Measurements from ENCODE around the gene UNC79.

Gene UNC79

GRCh38 chr14:93736378-93737014, 305.8 kb downstream of the UNC79 start:
- TF ChIP-seq GABPA (IDR thresholded peaks at IDR 0.05; ENCODE audit: low read depth) = no peak
- no peak for TF ChIP-seq REST (IDR thresholded peaks at IDR 0.05; ENCODE audit: insufficient replicate concordance, low read depth)
- TF ChIP-seq CTCF (IDR thresholded peaks at IDR 0.05; ENCODE audit: insufficient read depth, low read length) = peak; percentile 7
- Histone ChIP-seq H3K27ac (replicated peaks) (no peak overlapping the region), H3K27me3 (ENCODE audit: insufficient read depth, poor library complexity, severe bottlenecking) (peaks cover 7% of the 10 kb centered on the region), H3K4me3 (replicated peaks; ENCODE audit: insufficient read depth, low read length) (no peak overlapping the region)
- no peak for DNase-seq (ENCODE audit: low read depth in 1 of 2, low spot score in 1 of 2)

GRCh38 chr14:93737634-93738033, 306.9 kb downstream of the UNC79 start:
- H3K27ac ChIP-seq (replicated peaks) = no peak overlapping the region
- no peak for DNase-seq (ENCODE audit: low read depth in 1 of 2, low spot score in 1 of 2)
- peaks cover 5% of the 10 kb centered on the region for H3K27me3 ChIP-seq (ENCODE audit: insufficient read depth, poor library complexity, severe bottlenecking)
- no peak overlapping the region for H3K4me3 ChIP-seq (replicated peaks; ENCODE audit: insufficient read depth, low read length)
- TF ChIP-seq CTCF (IDR thresholded peaks at IDR 0.05; ENCODE audit: insufficient read depth, low read length) = no peak
- no peak for TF ChIP-seq POLR2AphosphoS5 (IDR thresholded peaks at IDR 0.05; ENCODE audit: low read depth)
- TF ChIP-seq SPI1 (IDR thresholded peaks at IDR 0.05; ENCODE audit: borderline replicate concordance, low read depth) = no peak
- TF ChIP-seq REST (IDR thresholded peaks at IDR 0.05; ENCODE audit: insufficient replicate concordance, low read depth) = no peak
- TF ChIP-seq GABPA (IDR thresholded peaks at IDR 0.05; ENCODE audit: low read depth) = no peak

GRCh38 chr14:93741556-93742230, 311.0 kb downstream of the UNC79 start:
- DNase-seq (ENCODE audit: low read depth in 1 of 2, low spot score in 1 of 2) = no peak
- H3K27ac ChIP-seq (replicated peaks) = no peak overlapping the region
- peaks cover 3% of the 10 kb centered on the region for H3K27me3 ChIP-seq (ENCODE audit: insufficient read depth, poor library complexity, severe bottlenecking)
- TF ChIP-seq POLR2AphosphoS5 (IDR thresholded peaks at IDR 0.05; ENCODE audit: low read depth) = no peak
- TF ChIP-seq GABPA (IDR thresholded peaks at IDR 0.05; ENCODE audit: low read depth) = no peak
- H3K4me3 ChIP-seq (replicated peaks; ENCODE audit: insufficient read depth, low read length) = no peak overlapping the region

GRCh38 chr14:93742761-93743160, 312.0 kb downstream of the UNC79 start:
- H3K4me3 ChIP-seq (replicated peaks; ENCODE audit: insufficient read depth, low read length) = no peak overlapping the region
- no peak for TF ChIP-seq REST (IDR thresholded peaks at IDR 0.05; ENCODE audit: insufficient replicate concordance, low read depth)
- TF ChIP-seq CTCF (IDR thresholded peaks at IDR 0.05; ENCODE audit: insufficient read depth, low read length) = no peak
- TF ChIP-seq SPI1 (IDR thresholded peaks at IDR 0.05; ENCODE audit: borderline replicate concordance, low read depth) = no peak
- no peak for TF ChIP-seq POLR2AphosphoS5 (IDR thresholded peaks at IDR 0.05; ENCODE audit: low read depth)
- no peak for TF ChIP-seq GABPA (IDR thresholded peaks at IDR 0.05; ENCODE audit: low read depth)
- no peak for DNase-seq (ENCODE audit: low read depth in 1 of 2, low spot score in 1 of 2)
- H3K27me3 ChIP-seq (ENCODE audit: insufficient read depth, poor library complexity, severe bottlenecking) = peaks cover 3% of the 10 kb centered on the region
- no peak overlapping the region for H3K27ac ChIP-seq (replicated peaks)
